Hindlimb muscle (tissue), 1 donor: ENCODE data around the gene NEBL. TPM values are rescaled to one million over a fixed set of nuclear protein-coding genes. Genes with fewer than 3 reads are reported as not detected.

ENCODE experiments used
- DNase-seq: peaks from one replicate; pipeline ENCODE4 v3.0.0-alpha.2; 2013
- polyA plus RNA-seq: library from polyadenylated mRNA; unstranded; fragments of 120-200 nt; gene quantifications from one replicate; pipeline ENCODE4 v1.2.1, GENCODE V29; 2013; ENCODE audit not compliant: insufficient read length

NEBL gene
- polyA plus RNA-seq, 1 donor = 0.92 TPM

GRCh38 chr10:20903635-20904390 lies 6.7 kb upstream of the NEBL start:
- DNase-seq = no peak

GRCh38 chr10:20901110-20901509 lies 4.0 kb upstream of the NEBL start:
- no peak for DNase-seq

- DNase-seq = no peak
These were observed 1.9 kb upstream of the NEBL start for GRCh38 chr10:20898866-20899535.

GRCh38 chr10:20893297-20893696 lies 3.8 kb downstream of the NEBL start:
- DNase-seq = no peak

GRCh38 chr10:20892796-20893195 lies 4.3 kb downstream of the NEBL start:
- no peak for DNase-seq

- no peak for DNase-seq
These were observed 5.0 kb downstream of the NEBL start for GRCh38 chr10:20892011-20892585.

GRCh38 chr10:20891338-20891714 lies 5.8 kb downstream of the NEBL start:
- DNase-seq = no peak

- DNase-seq = no peak
These were observed 6.4 kb downstream of the NEBL start for GRCh38 chr10:20890491-20891337.

GRCh38 chr10:20890009-20890408 lies 7.1 kb downstream of the NEBL start:
- no peak for DNase-seq

- DNase-seq = no peak
These were observed 8.3 kb downstream of the NEBL start for GRCh38 chr10:20888620-20889330.

GRCh38 chr10:20887706-20888555 lies 9.2 kb downstream of the NEBL start:
- DNase-seq = no peak

- DNase-seq = no peak
These were observed 11.4 kb downstream of the NEBL start for GRCh38 chr10:20885678-20886077.

- no peak for DNase-seq
These were observed 13.6 kb downstream of the NEBL start for GRCh38 chr10:20883552-20883951.

GRCh38 chr10:20882091-20882490 lies 15.0 kb downstream of the NEBL start:
- DNase-seq = no peak

- DNase-seq = no peak
These were observed 18.0 kb downstream of the NEBL start for GRCh38 chr10:20879136-20879535.

- DNase-seq = no peak
These were observed 18.8 kb downstream of the NEBL start for GRCh38 chr10:20877986-20878983.

GRCh38 chr10:20877554-20877953 lies 19.6 kb downstream of the NEBL start:
- no peak for DNase-seq

GRCh38 chr10:20874261-20874660 lies 22.9 kb downstream of the NEBL start:
- no peak for DNase-seq

- DNase-seq = no peak
These were observed 25.1 kb downstream of the NEBL start for GRCh38 chr10:20871970-20872369.

GRCh38 chr10:20870834-20871233 lies 26.3 kb downstream of the NEBL start:
- no peak for DNase-seq
